ENCODE measurements around the gene TRIM45. TPM values are rescaled to one million over a fixed set of nuclear protein-coding genes. Genes with fewer than 3 reads are reported as not detected.

The TRIM45 gene
- total and polyA plus RNA-seq, 11 donors = 1.4 to 22.2 (median 9.0) TPM

DNA sequence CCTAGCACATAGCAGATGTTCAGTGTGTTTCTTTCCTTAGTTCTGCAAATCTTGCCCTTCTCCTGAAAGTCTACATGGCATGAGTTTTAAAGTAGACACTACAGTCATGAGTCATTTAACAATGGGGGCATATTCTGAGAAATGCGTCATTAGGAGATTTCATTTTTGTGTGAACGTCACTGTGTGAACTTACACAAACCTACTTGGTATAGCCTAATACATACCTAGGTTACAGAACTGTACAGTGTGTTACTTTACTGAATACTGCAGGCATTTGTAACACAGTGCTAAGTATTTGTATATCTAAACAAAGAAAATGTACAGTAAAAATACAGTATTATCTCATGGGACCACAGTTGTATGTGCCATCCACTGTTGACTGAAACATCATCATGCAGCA, 51.4 kb downstream of the TRIM45 start:
- no peak overlapping the region for H3K4me3 ChIP-seq
- WGBS, 4 donors = 95 to 97% (median 96%) methylated on average over 2 of the region's 2 CpGs
- TF ChIP-seq POLR2A (IDR thresholded peaks at IDR 0.05) (no peak), CTCF (IDR thresholded peaks at IDR 0.05) (no peak)
- intact Hi-C loops (cut with DNase I) = loop anchor here in 4 of 10 donors (5.0 to 10.0 kb wide), 5 partner anchors 47 to 685 kb away; partner anchors contain the start of gene TRIM45 (in 1 of the 4)
- H3K9me3 ChIP-seq = no peaks in the 10 kb centered on the region
- H3K4me1 ChIP-seq = no peaks in the 10 kb centered on the region
- H3K27ac ChIP-seq = no peak overlapping the region
- peaks cover 0 to 23% (median 7%) of the 10 kb centered on the region in 9 donors for H3K36me3 ChIP-seq
- no peaks in the 10 kb centered on the region for H3K27me3 ChIP-seq
- ATAC-seq (no peak), DNase-seq (no peak)

DNA sequence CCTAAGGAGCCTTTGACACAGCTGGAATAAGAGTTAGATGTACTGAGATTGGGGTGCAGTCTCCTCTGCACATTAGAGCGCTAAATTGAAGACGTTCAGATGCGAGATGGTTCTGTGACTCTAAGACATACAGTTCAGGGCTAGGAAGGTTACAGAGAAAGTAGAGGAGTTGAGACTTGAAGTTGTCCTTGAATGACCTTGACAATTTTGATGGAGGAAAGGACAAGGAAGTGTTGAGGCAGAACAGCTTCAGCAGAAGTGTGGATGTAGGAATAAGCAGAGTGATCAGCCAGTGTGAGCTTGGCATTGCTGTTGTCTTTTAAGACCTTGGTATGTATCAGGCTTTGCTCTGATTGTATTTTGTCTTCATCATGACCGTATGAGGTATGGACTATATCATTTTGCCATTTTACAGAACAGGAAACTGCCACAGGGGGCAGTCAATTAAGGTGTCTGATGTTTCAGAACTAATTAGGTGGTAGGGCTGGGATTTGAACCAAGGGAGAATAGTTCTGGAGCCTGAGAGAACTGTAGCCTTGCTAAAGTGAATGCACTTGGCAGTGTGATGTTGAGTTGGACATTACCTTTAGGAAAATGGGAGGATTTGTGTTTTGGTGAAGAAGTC, 52.2 kb downstream of the TRIM45 start:
- DNase-seq (no peak), ATAC-seq (no peak)
- H3K4me3 ChIP-seq = no peak overlapping the region
- H3K36me3 ChIP-seq = peaks cover 0 to 20% (median 3%) of the 10 kb centered on the region in 9 donors
- WGBS, 4 donors = 84 to 89% (median 87%) methylated on average over 4 of the region's 4 CpGs
- intact Hi-C loops (cut with DNase I) = loop anchor here (2.0 to 10.0 kb wide), 10 partner anchors 51 to 688 kb away; partner anchors contain the start of genes TRIM45 (in 2 of the 10) and TENT5C (in 1 of the 10)
- no peaks in the 10 kb centered on the region for H3K27me3 ChIP-seq
- no peak overlapping the region for H3K27ac ChIP-seq
- no peak for TF ChIP-seq POLR2A (IDR thresholded peaks at IDR 0.05)
- no peak for TF ChIP-seq CTCF (IDR thresholded peaks at IDR 0.05)
- H3K9me3 ChIP-seq = no peaks in the 10 kb centered on the region
- no peaks in the 10 kb centered on the region for H3K4me1 ChIP-seq

GRCh38 chr1:117068580-117068979, 53.0 kb downstream of the TRIM45 start:
- DNase-seq (no peak), ATAC-seq (peak in 1 of 4 donors; percentile 34)
- Histone ChIP-seq H3K27ac (no peak overlapping the region), H3K36me3 (peaks cover 0 to 18% (median 0%) of the 10 kb centered on the region in 9 donors), H3K27me3 (no peaks in the 10 kb centered on the region), H3K9me3 (no peaks in the 10 kb centered on the region), H3K4me1 (no peaks in the 10 kb centered on the region), H3K4me3 (no peak overlapping the region)
- TF ChIP-seq POLR2A (IDR thresholded peaks at IDR 0.05) (no peak), CTCF (IDR thresholded peaks at IDR 0.05) (no peak)
- intact Hi-C loops (cut with DNase I) = loop anchor here (1.0 to 10.0 kb wide), 11 partner anchors 52 to 689 kb away; partner anchors contain the start of genes TRIM45 (in 2 of the 10) and TENT5C (in 1 of the 10)
- 90 to 95% (median 94%) methylated on average over 5 of the region's 5 CpGs for WGBS, 4 donors

DNA sequence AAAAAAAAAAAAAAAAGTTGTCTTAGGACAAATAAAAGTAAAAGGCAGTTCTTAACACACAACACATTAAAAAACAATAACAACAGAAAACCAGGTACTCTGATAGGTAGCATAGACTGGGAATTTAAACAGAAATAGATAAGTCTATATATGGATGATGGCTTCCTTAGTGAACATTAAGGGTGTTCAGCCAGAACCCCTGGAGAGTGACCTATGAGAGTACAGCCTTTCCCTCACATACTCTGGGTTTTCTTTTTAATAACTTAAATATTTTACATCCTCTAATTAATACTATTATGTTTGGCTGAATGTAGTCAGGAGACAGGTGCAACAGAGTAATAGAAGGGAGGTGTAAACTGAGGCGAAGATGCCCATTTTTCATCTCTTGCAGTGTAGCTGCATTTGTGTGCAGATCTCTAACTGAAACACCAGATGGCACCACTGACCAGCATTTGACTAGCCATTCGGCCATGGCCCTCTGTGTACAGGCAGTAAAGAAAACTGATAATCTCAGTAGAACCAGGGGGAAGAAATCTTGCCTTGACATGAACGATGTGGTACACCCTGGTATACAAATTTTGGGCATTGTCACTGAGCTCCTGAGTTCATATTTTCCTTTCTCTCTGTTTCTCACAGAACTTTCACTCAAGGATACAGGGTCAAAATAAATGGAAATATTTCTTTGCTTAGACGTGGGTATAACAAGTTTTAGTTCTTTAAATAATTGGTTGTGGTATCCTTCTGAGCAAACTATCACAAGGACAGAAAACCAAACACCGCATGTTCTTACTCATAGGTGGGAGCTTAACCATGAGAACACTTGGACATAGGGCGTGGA, 53.8 kb downstream of the TRIM45 start:
- Histone ChIP-seq H3K27me3 (no peaks in the 10 kb centered on the region), H3K4me3 (no peak overlapping the region), H3K9me3 (no peaks in the 10 kb centered on the region), H3K27ac (no peak overlapping the region), H3K36me3 (peaks cover 0 to 16% (median 0%) of the 10 kb centered on the region in 9 donors), H3K4me1 (no peaks in the 10 kb centered on the region)
- intact Hi-C loops (cut with DNase I) = loop anchor here (1.0 to 10.0 kb wide), 12 partner anchors 53 to 690 kb away; partner anchors contain the start of genes TRIM45 (in 2 of the 10) and TENT5C (in 1 of the 10)
- DNase-seq = peak; percentile 43 to 64 (median 47)
- TF ChIP-seq CTCF (IDR thresholded peaks at IDR 0.05) (peak; percentile 65 to 88 (median 79)), POLR2A (IDR thresholded peaks at IDR 0.05) (no peak)
- WGBS, 4 donors = 58 to 69% (median 61%) methylated on average over 6 of the region's 6 CpGs
- peak; percentile 58 to 92 (median 90) for ATAC-seq
